HG03378 (cell line): ENCODE measurements around the gene ARNT2.

Source experiments
- ATAC-seq: cut with Tn5 transposase; IDR thresholded peaks from one replicate; pipeline ENCODE4 v1.9.1; 2021; ENCODE audit warnings: mild to moderate bottlenecking, moderate library complexity; ENCODE audit not compliant: unreplicated experiment

ARNT2 gene

DNA sequence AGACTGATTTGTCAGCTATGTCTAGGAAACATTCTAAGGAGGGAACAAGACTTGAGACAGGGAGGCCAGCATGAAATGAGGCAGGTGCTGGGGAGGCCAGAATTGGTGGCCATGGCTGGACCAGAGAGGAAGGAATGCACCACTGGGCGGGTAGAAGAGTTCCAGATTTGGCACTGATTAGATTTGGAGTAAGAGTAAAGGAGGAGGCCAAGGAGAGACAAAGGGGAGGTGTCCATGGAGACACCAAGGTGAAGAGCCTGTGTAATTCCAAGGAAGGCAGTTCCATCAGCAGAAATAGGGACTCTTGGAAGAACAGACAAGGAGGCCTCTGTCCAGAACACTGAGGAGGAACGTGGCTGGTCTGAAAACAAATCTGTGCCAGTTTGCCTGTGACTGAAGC, 1.8 kb downstream of the ARNT2 start:
- ATAC-seq, result no peak

DNA sequence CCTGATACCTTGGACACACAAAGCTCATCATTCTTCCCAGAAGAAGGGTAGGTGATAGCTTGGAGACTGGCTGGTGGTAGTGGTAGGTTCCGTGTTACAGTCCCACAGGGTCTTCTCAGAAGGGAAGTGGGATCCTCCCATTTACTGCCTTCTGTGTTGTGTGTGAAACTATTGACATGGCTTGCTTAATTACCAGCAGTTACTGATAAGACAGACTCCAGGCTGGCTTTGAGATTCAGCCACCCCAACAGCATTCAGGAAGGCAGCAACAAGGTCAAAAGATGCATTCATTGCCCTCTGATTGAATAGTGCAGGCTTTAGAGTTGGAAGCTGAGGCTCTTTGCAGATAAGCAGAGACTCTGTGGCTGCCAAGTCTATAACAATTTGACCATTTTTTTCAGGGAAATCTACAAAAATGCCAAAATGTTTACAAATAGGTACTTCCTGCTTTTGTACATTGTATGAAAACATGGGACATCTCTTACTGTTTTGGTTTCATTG, 7.7 kb downstream of the ARNT2 start:
- ATAC-seq, result no peak

DNA sequence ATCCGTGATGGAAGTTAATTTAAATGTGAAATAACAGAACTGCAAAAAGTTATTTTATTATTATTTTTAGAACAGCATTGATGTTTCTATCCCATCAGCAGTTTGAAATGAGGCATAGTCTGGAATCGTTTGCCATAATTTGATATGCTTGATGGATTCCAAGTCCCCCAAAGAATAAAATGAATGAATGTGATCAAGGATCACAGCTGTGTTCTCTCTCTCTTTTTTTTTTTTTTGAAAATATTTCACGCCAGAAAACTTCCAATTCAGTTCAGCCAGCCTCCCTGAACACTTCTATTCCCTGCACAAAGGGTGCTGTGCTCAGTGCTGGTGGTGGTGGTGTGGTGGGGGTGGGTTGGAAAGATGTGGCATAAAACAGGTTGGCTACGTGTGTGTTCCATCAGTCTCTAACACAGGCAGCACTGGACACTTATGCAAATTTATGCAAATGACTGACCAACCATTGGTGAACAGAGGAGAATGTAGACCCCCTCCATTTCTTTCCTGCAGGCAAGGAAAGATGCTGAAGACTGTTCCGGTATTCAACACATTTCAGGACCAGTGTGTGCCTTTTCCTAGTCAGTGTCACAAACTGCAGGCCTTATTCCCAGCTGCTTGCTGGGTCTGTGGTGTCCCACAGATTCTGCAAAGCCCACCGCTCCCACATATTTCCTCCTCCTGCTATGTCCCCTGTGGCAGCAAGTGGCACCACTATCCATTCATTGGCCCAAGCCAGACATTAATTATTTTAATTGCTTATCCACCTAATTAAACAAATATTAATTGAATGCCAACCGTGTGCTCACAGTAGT, 10.6 kb downstream of the ARNT2 start:
- ATAC-seq, result no peak

DNA sequence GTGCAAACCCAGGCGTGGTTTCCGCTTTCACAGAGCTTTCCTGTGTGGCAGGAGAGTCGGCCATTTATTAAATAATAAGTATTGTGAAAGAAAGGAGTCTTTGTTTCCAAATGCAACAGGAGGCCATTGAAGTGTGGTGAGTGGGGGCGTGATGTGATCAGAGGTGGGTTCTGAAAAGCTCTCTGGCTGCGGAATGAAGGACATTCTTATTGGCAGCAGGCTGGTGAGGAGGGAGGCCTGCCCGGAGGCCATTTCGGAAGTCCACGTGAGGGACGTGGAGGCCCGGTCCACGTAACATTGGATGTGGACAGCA, 11.1 kb downstream of the ARNT2 start:
- ATAC-seq, result no peak

DNA sequence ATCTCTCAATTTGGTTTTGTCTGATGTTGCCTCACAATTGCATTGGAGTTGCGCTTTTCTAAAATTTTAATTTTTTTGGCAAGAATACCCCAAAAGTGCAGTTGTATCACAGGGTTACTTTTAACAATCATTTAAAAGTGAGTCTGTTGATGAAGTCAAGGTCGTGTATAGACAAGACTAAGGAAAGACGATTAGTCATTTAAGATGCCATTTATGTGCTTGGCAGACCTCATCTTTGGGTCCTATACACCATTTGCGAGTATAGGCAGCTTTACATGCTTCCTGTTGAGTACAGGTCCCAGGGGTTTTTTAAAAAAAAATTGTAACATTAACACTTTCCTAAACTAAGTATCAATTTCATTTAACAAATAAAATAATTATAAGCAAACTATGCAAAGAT, 12.5 kb downstream of the ARNT2 start:
- ATAC-seq, result no peak

DNA sequence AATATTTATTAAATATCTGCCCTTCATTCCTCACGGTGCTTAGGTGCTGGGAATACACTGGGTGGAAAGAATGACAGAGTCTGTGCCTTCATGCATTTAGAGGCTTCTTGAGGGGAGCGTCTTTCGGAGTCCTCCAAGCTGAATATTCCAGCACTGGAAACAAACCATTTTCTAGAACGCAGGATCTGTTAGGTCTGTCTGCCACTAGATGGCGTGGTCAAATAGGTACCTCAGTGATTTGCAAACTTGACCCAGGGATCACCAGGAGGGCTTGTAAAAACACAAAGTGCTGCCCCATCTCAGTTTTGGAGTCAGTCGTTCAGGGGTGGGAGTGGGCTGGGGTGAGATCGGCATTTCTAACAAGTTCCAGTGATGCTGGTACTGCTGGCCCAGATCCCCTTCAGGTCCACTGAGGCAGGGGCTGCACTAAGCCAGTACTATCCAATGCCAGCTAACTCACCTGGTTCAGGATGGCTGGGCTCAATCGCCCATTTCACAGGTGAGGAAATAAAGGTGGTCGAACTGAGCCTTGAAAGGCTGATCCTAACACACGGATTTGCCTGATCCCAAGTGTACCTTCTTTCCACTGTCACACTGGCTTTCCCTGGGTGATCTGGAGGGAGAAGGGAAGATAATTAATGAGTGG, 14.8 kb downstream of the ARNT2 start:
- no peak for ATAC-seq

DNA sequence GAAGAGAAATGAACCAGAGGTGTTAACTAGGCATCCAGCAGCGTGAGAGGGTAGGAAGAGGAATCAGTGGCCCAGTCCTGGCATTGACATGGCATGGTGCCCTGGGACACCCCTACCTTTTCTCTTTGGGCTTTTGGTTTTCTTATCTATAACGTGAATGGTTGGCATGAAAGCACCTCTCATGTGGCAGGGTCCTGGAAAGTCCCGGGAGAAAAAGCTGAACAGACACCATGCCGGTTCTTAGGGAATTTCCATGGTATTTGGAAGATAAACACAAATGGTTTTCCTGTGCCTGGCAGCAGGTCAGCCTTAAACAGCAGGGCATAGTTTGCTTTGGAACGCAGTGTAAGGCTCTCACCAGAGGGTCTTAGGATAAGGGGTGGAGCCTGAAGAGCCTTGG, 15.4 kb downstream of the ARNT2 start:
- ATAC-seq, result no peak

DNA sequence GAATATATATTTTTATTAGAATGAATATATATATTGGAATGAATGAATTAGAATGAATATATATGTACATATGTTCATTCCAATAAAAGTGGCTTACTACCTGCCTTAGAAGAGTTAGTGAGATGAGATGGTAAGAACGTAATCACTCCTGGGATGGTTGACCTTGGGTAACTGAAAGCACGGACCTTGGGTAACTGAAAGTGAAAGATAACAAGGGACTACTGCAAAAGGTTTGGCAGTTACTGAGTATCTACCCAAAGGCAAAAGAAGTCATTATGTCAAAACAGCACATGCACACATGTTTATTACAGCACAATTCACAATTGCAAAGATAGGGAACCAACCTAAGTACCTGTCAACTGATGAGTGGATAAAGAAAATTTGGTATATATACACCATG, 16.5 kb downstream of the ARNT2 start:
- ATAC-seq, result no peak

DNA sequence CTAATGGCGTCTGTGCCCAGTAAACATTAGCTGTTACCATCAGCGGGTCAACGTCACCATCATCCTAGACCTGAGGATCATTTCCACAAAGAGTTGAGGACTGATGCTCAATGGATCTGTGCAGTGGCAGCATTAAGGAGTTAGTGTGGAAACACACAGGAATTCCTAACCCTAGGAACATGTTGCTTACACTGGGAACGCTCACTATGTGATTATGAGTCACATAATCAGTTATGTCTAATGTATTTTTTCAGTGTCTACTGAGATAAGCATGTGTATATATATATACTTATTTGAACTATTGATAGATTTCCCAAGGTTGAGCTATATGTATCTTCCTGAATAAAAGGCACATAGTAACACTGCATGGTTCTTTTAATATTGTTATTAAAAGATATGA, 19.0 kb downstream of the ARNT2 start:
- no peak for ATAC-seq

DNA sequence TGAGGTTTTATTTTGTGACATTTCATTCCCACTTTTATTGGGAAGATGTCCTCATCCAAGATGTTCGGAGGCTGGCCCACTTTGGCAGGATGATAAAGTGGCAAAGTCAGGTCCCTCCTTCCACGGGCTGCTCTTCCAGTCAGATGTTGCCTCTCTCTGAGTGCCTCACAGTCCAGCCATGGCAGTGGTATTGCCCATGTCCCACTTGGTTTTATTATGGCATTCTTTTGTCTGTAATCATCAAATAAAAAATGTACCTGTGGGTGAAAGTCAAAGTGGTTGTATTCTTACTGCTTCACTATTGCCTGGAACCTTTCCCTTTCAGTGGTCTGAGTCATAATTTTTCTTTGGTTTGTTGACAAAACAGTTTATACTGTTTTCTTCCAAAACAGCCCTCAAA, 20.2 kb downstream of the ARNT2 start:
- no peak for ATAC-seq

DNA sequence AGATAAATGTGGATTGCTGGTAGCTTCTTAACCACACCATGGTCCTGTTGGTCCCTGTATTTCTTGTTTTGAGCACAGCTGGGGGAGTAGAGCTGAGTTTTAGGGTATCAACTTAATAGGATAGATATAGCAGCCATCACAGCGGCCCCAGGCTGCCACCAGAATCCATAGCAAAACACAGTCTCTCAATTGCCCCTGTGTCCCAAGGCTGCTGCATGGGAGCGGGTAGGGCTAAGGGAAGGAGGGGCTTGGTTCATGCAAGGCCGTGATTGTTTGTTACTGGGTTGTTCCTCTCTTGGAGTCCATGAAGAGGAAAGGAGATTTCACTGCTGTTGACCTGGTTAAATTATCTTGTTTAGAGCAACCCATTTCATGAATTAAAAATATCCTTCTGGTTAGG, 22.1 kb downstream of the ARNT2 start:
- ATAC-seq, result no peak

DNA sequence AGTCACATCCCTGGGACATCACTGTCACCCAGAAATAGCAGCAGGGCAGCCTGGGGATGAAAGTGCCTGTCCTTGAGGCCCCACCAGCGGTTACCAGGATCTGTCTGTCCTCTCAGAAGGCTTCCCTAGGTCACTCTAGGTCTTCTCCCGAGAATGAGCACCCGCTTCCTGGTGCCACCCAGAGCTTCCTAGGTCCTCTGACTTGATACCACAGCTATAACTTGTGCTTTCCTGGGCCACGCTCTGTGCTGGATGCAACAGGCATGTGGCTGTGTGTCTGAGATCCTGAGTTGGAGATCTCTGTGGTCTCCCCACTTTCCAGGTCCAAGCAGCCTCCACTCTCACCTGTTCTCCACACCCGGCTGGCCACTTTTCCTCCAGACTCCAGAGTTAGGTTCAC, 25.8 kb downstream of the ARNT2 start:
- no peak for ATAC-seq

DNA sequence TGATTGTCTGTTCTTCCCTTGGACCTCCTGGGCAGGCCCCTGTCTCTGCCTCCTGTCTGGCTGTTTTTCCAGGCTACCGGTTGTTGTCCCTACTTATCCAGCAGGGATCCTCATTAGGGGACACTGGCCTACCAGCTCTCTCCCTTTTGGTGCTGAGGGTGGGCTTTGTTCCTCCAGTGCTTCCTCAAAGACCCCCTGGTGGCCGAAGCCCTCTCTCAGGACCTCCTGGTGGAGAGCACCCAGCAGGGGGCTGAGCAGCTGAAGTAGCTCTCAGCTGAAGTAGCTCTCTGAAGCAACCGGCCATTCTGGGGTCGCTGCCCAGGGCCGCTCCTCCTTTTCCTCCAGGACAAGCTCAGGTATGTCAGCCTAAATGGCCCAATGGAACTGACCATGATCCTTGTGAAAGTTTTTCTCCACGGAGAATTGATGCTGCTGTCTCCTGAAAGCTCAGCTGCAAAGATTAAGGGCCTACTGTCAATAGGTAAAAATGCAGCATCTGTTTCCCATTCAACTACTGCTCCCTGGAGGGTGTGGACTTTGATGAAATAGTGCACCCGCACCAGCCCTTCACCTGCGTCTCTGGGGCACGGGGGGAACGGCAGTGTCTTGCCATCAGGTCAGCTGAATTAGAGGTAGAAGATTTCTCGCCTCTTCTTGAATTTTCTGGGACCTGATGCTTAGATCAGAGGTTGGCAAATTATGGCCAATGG, 27.6 kb downstream of the ARNT2 start:
- ATAC-seq, result no peak

DNA sequence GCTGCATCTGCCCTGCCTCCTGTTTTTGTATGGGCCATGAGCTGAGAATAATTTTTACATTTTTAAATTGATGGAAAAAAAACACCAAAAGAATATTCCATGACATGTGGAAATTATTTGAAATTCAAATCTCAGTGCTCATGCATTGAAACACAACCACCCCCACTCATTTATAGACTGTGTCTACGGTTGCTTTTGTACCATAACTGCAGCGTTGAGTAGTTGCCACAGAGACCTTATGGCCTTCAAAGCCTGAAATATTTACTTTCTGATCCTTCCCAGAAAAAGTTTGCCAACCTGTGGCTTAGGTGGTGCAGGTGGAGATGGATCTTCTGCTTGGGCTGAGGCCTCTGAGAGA, 28.1 kb downstream of the ARNT2 start:
- ATAC-seq, result no peak

DNA sequence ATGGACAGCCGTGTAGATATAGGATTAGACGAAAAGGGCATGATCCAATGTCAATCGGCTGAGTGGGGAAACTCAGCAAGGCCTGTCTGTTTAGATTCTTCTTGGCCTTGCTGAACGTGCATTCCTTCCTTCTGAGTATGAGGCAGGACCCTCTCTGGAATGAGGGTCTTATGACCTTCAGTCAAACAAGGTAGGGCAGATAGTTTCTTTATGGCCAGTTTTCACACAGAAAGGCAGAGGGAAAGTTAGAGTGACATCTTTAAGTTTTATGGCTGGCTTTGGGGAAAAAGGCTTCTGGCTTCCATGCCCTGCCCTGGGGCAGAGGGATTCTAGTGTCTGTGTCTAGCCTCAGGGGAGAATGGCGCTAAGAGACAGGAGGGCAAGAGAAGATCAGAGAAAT, 29.7 kb downstream of the ARNT2 start:
- ATAC-seq, result no peak

DNA sequence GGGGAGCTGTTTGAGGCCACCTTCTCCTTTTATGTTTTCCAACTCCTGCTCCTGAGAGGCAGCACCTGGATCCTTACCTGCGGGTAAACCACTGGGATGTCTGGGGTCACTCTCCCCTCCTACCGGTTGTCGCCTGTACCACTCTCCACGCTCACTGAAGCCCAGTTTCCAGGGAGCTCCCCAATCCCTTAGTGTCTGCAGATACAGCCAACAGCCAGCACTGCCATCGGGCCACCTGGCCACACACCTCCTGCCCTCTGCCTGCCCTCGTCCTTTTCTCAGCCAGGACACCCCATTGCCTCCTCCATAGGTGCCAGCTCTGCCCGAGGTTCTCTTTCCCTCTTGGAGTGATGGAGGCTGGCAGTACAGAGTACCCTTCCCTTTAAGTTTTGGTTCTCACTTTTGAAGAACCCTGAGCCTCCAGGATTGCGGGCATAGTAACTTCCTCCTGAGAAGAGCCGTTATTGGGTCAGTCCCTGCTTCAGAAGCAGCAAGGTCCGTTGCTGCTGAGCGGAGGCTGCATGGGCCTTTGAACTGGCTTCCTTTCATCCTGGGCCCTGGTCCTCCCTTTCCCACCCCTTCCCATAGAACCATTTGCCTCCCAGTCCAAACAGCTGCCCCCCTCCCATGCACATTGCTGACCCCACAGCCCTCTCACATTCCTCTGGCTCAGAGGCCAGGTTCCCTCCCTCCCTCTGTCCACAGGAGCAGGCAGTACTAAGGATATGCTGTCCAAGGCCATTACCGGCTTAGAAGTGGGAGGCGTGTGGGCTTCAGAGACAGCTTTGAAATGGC, 30.9 kb downstream of the ARNT2 start:
- ATAC-seq, result no peak

DNA sequence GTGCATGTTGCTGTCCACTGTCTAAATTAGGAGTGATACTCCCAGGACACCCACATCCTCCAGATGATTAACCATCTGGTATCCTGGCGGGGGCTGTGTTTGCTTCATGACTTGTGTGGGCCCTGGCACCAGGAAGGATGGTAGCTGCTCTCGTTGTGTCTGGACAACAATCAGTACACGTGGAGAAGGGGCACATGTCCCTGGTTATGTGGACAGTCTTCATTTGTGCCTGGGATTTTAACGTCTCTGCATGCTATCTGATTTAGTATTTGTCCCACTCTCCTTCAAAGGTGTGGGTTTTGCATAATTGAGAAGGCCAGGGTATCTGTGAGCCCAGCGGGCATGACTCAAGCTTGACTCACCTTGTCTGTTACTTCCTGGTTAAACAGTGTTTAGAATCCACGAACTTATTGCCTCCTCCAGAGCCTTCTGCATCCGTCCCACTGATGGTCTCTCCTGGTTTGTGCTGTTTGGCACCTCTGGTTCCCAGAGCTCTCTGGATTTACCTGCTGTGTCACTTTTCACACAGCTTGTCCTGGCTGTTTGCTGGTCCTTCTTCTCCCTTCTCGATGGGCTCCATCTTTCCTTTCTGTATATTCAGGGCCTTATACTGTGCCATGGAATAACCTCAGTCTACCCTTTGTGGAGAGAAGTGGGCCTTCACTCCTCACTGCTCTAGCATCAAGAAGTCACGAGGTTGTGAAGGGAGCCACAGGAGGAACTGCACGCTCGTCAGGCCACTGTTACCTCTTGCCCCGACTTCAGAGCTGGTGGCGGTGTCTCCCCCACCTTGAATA, 32.5 kb downstream of the ARNT2 start:
- no peak for ATAC-seq

DNA sequence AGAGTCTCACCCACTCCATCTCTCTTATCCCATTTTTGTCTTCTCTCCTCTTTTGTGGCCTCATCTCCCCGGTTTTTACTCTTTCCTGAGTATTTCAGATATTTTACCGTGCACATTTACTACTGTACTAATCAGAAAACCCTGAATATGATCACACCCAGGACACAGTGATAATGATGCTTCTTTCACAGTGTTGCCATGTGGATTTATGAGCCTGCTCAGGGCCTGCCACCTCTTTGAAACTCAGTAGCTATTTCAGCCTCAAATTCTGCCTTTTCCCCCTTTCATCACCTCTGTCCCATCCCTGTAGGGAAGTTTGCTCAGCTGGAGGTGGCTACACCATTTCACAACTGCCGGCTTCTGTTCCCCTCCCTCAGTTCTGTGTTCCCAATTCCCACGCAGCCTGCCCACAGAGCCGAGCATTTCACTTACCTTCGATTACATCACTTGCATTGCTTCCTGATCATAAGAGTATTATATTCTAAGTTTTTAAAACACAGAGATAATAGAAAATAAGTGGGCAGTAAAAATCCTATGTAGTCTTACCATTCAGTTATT, 33.2 kb downstream of the ARNT2 start:
- ATAC-seq, result no peak

DNA sequence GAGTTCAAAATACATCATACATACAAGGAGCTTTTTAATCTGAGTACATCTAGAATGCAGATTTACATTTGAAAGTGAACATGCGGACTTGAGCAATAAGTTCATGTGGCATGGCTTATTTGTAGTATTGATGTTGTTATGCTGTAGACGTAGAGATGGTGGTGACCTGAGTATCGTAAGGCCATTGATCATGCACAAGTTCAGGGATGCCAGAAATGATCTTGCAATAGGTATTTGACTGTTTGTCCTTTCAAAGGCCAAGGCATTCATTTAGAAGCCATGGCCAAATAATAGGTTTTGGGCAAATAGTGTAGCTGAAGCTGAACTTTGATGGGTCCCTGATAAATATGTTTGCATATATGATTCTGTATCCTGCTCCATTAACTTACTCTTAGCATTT, 35.0 kb downstream of the ARNT2 start:
- no peak for ATAC-seq

DNA sequence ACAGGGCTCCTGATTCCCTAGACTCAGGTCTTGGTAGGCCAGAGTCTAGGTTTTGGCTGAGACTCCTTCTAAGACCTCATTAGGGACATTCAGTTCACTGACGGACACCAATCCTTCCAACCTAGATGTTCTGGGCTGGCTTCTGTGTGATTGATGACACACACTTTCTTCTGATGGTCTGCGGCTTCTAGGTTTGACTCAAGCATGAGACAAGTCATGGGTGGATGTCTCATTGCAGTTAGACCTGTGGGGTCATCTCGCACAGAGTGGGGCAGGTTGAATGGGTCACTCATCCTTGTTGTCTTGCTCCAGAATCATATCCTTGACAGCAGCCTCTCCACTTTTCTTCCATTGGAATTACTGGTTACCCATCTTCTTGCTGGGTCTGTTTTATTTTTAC, 35.8 kb downstream of the ARNT2 start:
- no peak for ATAC-seq
